Renal pelvis (tissue), 4 donors: ENCODE measurements around the gene ATP5PD. TPM values are rescaled to one million over a fixed set of nuclear protein-coding genes. Genes with fewer than 3 reads are reported as not detected.
A peak's percentile ranks its signal among the peaks of the same experiment; 100 is the strongest.
"Not testable (repeated sequence)": the region's sequence is repeated elsewhere in the genome, so short reads cannot be mapped to it uniquely, and the experiment has no call there.

Experiments used
- DNase-seq: peaks from one replicate; pipeline ENCODE4 v3.0.0-alpha.2; 2013
- polyA plus RNA-seq, 3 donors: library from polyadenylated mRNA; unstranded; fragments of 120-200 nt; gene quantifications; one replicate each; pipeline ENCODE4 v1.2.1, GENCODE V29; 2013; ENCODE audit not compliant: insufficient read length in 3 of 3

The ATP5PD gene
- polyA plus RNA-seq, 3 donors: 299 to 318 (median 307) TPM

DNA sequence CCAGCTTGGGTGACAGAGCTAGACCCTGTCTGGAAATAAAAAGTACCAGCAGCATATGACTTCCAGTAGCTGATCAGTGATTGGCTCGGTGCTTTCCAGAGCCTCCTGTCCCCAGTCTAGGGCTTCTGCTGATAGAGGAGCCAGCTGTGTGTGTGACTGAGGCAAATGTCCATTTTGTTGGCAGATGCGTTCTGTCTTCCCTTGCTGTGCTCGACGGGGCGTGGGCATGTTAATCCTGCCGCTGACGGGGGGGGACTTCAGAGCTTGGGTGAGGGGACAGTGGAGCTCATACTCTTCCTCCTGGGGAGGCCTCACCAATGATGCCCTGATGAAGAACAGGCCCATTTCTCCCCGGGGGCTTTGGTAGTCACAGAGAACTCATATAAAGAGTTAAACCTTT, 14.8 kb upstream of the ATP5PD start:
- no peak for DNase-seq

DNA sequence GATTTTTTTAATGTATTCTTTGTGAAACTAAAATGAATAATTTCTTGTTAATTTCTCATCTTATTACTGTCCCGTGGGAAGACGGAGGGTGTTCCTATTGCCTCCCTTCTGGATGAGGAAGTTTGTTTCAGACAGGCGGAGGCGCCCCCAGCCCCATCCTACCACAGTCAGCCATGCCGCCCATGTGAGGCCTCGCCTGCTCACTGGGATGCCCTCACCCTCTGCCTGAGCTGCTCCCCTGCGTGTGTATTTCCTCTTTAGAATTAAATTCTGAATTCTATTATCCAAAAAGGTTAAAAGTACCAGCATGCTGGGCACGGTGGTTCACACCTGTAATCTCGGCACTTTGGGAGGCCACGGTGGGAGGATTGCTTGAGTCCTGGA, 14.3 kb upstream of the ATP5PD start:
- DNase-seq: no peak

DNA sequence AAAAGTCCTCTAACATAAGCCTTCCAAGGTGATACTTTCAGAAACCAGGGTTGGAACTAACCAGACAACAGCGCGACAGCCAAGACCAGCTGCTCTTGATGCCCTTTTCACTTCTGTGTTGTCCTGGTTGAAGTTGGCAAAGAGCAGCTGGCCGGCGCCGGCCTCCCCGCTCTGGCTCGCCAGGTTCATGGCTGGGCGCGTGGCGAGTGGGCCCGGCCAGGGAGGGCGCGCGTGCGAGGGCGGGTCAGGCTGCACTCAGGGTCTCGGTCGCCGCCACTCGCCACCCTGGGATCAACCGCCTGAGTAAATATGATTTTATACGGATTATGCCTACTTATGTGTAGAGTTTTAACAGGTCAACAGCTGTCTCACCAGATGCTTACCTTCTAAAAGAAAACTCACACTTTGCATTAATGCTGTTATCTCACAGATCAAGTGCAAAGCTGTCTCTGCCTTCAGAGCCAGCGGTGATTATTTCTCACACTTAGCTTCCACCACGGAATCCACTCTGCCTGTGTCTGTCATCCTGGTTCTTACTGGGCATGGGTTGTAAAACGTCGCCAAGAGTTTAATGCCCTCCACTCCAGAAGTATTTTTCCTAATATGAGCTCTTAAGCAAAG, 13.8 kb upstream of the ATP5PD start:
- no peak for DNase-seq

DNA sequence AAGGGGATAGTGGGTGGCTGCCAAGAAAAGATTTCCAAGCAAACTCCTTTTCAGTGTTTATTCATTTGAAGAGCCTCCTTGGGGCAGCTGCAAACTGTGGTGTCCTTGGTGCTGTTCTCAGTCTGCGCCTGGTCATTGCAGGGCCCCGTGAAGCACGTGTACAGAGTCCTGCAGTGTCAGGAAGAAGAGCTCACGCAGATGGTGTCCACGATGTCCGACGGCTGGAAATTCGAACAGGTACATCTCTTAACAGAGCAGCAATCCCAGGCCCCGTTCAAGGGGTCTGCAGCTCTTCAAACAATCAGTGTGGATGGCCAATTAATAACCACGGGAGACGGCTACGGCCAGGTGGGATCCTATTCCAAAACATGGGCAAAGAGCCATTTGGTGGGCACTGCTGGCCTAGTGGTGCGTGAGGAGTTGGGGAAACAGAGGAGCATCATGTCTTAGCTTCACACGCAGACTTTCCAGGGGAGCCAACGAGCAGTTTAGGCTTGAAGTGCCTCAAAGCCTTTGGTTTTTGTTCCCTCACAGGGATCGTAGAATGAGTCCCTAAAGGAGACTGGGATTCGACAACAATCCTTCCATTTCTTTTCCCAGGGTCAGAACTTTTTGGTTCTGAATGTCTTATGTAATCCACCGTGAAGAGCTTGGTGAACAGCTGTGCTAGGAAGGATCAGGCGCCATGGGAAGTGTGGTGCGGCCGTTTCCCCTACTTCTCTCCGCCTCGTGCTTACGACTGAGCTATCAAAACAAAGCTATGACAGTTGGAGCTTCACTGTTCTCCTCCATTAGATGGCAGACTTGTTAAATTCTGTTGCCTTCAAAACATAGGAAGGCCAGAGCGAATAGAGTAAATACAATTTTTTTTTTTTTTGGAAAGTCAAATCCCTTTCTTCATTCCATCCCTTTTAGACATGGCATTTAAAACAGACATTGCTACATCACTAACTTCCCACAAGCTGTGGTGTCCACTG, 12.9 kb upstream of the ATP5PD start:
- peak; percentile 45 for DNase-seq

DNA sequence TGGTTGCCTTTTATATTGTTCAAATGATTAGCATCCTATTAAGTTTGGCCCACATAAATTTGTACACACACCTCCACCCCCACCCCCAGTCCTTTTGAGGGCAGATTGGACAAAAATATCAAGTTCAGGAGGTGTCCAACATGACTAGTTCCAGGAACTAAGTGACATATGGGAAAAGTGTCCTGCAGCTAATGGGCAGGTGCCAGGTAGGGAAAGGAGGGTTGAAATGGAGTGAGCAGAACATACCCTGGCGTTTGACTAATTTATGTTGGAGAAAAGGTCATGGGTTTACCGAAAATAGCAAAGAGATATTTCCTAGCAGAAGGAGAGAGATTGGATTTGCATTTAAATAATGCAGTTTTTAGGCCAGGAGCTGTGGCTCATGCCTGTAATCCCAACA, 5.2 kb upstream of the ATP5PD start:
- no peak for DNase-seq

DNA sequence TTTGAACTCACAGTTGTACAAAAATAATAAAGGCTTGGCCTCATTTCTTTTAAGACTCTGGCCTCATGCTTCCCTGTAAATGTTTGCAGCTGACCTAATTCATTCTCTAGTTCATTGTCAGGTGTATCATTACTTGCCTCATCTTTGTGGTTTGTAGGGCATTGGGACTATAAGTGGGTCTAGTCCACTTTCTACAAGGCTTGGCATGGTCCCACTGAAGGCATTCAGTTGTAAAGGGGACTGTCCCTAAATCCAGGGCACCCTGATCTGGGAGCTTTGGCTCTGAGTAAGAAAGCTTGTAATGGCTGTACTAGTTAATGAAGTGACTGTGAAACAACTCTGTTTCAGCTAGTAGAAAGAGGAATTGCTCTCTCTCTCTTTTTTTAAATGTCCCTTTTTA, 2.9 kb upstream of the ATP5PD start:
- no peak for DNase-seq

DNA sequence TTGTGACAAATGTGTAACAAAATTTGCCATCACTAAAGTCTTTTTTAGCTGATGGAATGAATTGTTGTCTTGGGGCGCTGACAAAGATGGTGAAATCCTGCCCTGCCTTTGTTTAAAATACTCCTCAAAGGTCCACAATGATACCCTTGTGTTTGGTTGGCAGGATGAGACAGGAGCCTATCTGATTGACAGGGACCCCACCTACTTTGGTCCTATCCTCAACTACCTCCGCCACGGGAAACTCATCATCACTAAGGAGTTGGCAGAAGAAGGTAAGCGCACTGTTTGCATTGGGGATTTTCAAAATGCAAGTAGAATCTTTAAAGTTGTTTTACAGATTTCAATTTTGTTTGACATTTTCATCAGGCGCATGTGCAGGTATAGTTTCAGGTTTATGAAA, 2.3 kb upstream of the ATP5PD start:
- DNase-seq: no peak

DNA sequence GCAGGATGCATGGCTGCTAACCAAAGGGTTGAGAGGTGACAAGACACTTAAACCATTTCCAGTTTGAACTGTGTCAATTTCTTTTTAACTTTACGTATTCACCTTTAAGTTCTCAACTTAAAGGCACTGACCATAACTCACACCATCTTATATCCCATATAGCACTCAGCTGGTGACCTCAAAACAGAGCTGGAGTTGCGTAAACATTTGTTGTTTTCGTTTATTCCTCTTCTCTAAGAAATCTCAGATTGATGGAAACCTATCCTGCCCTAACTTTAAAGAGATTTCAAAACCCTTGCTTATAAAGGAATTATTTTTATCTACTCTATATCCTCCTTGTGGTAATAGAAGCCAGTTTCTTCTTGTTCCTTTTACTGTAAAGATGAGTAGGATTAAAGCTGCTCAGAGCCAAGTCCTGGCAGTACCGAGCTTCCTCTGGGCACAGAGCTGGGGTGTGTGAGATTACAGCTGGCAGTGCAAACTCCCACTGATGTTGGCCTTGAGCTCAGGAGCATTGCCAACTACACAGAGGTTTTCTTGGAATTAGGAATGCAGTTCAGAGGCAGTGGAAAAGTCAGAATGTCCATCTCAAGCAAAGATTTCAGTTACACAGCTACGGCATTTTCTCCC, 1.6 kb upstream of the ATP5PD start:
- no peak for DNase-seq

DNA sequence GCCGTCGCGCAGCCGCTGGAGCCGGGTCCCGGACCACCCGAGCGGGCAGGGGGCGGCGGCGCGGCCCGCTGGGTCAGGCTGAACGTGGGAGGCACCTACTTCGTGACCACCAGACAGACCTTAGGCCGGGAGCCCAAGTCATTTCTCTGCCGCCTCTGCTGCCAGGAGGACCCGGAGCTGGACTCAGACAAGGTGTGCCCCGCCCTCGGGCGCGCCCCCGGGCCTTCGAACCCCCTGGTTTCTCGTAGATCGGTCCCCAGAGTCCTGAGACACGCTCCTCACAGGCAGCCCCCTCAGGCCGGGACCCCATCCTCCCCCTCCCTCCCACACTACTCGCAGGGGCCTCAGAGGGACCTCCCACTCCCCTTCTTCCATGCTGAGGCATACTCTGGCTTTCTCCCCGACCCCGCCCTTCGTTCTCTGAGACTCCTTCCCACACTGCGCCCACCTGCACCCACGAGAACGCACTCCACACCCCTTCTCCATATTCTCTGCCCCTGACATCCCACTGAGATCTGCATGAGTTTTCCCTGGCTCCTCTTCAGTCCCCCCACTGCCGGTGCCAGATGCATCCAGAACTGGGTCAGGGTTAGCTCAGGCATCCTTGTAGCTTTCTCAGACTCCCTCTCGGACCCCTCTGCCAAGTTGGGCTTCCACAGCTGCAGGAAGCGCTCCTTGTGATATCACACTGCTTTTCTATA, 779 bp upstream of the ATP5PD start:
- DNase-seq: peak; percentile 24

DNA sequence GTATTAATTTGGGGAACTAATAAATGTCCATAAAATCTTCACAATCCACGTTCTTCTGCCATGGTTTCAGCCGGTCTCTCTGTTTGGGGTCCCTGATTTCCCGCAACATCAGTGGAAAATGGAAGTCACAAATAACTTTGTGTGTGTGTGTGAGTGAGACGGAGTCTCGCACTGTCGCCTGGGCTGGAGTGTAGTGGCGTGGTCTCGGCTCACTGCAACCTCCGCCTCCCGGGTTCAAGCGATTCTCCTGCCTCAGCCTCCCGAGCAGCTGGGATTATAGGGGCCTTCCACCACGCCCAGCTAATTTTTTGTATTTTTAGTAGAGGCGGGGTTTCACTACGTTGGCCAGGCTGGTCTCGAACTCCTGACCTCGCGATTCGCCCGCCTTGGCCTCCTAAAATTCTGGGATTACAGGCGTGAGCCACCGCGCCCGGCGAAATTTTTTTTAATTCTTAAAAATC, 793 bp downstream of the ATP5PD start:
- not testable (repeated sequence) for DNase-seq

DNA sequence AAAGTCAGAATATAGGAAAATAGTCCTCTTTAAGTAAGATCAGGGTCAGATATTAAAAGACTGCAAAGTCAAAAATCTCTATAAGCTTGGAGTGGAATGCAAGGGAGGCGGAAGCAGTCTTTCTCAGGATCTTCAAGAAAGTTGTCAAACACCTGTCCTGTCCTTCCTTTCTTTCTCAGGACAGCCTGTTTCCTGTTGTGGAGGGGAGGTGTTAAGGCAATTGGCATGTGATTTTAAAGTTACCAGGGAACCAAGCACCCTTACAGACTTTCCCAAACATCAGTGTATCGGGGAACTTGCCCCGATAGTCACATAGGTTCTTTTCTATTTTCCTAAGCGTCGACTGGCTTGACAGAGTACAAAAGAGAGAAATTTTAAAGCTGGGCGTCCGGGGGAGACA, 2.1 kb downstream of the ATP5PD start:
- no peak for DNase-seq

DNA sequence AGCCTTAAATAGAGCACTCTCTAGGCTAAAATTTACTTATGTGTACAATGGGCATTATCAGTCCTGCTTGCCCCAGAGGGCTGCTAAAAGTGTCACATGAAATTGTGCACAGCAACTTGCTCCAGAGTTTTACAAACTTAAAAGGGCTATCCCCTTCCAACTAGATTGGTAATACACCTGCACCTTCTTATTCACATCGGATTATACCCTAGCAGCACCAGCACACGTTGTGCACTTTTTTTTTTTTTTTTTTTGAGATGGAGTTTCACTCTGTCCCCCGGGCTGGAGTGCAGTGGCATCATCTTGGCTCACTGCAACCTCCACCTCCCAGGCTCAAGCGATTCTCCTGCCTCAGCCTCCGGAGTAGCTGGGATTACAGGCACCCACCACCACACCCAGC, 3.0 kb downstream of the ATP5PD start:
- DNase-seq: not testable (repeated sequence)

DNA sequence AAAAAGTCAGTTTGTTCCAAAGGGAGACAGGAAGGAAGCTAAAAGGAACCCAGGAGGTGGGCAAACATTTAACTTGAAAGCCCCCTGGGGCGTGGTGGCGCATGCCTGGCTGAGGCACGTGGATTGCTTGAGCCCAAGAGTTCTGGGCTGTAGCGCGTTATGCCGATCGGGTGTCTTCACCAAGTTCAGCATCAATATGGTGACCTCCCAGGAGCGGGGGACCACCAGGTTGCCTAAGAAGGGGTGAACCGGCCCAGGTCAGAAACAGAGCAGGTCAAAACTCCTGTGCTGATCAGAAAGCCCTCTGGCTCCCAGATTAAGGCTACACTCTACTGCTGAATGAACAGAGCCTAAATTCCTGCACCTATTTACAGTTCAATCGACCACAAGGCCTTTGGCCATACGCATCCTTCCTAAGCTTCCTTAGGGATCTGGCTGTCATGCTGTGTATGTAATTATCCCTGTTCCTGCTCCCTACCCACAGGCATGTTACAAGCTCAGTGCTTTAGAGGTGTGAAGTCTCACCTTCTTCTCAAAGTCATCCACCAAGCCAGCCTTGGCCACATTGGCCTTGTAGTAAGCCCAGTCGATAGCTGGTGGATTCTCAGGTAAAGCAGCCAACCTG, 5.0 kb downstream of the ATP5PD start:
- no peak for DNase-seq

DNA sequence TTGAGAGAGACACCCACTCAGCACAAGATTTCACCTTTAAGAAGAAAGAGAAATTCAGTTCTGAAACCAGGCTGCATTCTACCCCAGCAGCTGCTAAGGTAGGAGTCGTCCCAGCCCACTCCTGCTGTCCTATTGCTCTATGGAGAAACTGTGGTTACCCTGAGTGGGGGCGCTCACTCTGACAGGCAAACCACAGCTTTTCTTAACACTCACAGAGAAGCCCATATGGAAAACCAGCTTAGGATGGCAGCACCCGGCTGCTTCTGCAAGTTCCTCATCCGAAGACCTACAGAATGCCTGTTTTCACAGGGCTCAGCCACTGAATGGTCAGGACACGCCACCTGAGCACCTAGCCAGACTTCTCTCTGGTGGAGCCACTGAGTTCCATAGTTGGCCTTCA, 7.5 kb downstream of the ATP5PD start:
- DNase-seq: no peak

DNA sequence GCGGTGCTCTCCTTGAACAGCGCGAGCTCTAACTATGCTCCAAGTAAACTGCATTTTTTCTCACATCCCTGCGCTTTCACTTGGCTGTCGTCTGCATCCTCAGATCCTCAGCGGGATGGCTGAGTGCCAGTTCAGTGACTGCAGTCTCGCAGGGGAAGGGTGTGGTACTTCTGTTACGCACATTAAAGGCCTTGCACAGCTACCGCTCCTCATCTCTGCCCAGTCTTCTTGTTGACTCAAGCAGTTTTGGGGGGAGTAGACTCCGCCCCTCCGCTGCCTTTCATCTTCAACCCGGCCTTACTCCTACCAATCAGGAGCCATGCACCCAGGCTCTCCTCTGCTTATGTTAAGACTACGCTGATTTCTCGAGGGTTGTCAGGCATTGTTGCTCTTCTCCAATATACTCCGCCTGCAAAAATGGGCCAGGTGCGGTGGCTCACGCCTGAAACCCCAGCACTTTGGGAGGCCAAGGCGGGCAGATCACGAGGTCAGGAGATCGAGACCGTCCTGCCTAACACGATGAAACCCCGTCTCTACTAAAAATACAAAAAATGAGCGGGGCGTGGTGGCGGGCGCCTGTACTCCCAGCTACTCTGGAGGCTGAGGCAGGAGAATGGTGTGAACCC, 10.0 kb downstream of the ATP5PD start:
- DNase-seq: peak; percentile 34

DNA sequence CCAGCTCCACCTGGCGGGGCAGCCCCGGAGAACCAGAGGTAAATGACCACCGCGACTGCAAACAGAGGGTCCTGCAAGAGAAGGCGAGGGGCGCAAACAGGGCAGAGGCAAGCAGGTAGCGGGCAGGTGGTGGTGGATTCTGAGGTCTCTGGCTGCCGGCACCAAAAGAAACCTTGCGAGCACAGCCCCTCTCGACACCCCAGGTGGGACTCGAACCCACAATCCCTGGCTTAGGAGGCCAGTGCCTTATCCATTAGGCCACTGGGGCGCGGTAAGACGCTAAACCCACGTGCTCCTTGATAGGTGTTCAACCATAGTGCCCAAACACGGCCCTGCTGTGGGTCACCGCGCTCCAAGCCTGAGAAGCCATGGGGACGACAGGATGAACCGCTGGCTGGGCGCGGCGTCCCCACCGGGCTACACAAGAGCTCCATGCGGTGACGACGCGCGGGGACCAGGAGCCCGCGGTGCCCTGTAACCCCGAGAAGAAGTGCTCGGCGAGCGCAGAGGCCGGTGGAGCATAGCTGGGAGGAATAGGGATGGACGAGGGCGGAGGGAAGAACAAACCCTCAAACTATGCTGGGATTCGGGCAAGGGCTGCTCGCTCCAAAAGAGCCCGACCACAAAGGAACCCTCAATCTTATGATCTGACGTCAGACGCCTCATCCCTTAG, 12.4 kb downstream of the ATP5PD start:
- peak; percentile 88 for DNase-seq

DNA sequence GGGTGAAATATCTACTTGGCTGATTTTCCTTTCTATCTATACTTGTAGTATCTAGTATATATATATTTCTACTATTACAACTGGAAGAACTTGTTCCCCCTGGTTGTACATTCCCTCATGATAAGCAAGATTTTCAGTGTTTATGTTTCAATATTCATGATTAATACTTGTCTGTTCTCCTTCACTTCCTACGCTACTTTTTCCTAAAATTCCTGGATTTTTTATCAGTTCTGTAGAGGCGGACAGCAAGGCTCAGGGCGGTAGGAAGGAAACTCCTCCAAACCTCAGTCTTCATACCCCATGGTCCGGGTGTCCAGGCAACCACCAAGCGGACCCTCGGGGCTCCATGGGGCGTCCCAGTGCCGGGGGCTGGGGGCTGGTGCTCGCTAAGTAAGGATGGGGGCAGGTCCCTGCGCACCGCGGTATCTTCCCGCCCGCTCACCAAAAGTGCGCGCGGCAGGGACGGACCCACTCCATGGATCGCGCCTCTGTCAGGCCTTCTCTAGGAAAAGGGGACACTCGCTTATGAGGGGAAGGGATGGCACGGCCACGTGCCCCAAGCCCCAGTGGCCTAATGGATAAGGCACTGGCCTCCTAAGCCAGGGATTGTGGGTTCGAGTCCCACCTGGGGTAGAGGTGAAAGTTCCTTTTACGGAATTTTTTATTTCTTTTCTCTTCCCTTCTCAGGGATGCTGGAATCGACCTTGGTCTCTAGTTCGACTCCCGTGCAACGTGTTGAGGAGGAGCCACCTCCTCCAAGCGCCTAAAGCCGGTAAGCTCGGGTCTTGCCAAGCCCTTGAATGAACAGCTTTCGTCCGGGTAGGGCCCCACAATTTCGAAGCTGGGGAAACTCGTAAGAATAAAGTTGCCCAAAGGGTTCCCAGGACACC, 13.2 kb downstream of the ATP5PD start:
- DNase-seq: peak; percentile 93

DNA sequence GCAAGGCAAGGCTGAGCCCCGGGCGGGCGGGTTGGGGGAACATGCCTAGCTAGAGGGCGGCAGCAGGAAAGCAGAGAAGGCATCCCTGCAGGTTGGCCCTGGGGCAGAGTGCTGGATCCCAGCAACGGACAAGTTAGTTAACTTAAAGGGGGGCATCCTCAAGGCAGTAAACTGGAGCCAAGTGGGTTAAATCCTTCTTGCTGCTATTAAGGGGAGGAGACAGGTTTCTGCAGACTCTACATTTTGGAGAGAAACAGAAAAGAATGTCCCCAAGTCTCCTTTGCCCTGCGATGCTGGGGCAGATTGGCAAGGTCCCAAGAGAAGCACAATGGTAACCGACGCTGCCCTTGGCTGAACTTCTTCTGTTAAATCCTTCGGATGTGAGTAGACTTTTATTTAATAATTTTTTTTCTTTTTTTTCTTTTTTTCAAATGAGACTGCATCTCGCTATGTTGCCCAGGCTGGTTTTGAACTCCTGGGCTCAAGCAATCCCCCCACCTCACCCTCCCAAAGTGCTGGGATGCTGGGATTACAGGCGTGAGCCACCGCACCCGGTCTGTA, 14.0 kb downstream of the ATP5PD start:
- DNase-seq: no peak
